Fibroblast of lung (primary cell): ENCODE results near the gene SLC16A1. TPM values are rescaled to one million over a fixed set of nuclear protein-coding genes. Genes with fewer than 3 reads are reported as not detected.

Source experiments
- DNase-seq, 2 donors: peaks; one replicate each; pipeline versions ENCODE4 v3.0.0 to v3.0.0-alpha.2; 2010; ENCODE audit warnings: low read depth in 2 of 2
- H2AFZ ChIP-seq: 2 replicates; pipeline ENCODE4 v1.5.1; 2012; ENCODE audit warnings: low read length, control low read depth, inconsistent platforms
- H3K27ac ChIP-seq: 2 replicates; pipeline ENCODE4 v1.5.1; 2011; ENCODE audit warnings: low read length, control low read depth; ENCODE audit not compliant: insufficient read depth
- H3K27me3 ChIP-seq: 2 replicates; pipeline ENCODE4 v1.5.1; 2011; ENCODE audit warnings: mild to moderate bottlenecking, low read length; ENCODE audit not compliant: control insufficient read depth, insufficient read depth
- H3K36me3 ChIP-seq: 2 replicates; pipeline ENCODE4 v1.5.1; 2011; ENCODE audit warnings: low read length; ENCODE audit not compliant: control insufficient read depth, insufficient read depth
- H3K4me1 ChIP-seq: 2 replicates; pipeline ENCODE4 v1.5.1; 2011; ENCODE audit warnings: low read length; ENCODE audit not compliant: control insufficient read depth, insufficient read depth; ENCODE audit errors: extremely low read depth
- H3K4me2 ChIP-seq: 2 replicates; pipeline ENCODE4 v1.5.1; 2011; ENCODE audit warnings: low read length, control low read depth; ENCODE audit not compliant: insufficient read depth; ENCODE audit errors: extremely low read depth
- H3K4me3 ChIP-seq, 4 experiments: fragments of 200-600 bp in 1 of 4; sonication (generic) in 1 of 4; replicated peaks in 1 of 4; 2 replicates each; pipeline ENCODE4 v1.5.1; 2011 to 2016; ENCODE audit warnings: low read length in 4 of 4, low read depth in 3 of 4, mild to moderate bottlenecking in 3 of 4, control low read depth in 2 of 4, inconsistent platforms in 1 of 4, mixed read lengths in 1 of 4; ENCODE audit not compliant: insufficient read depth in 1 of 4; ENCODE audit errors: control extremely low read depth in 1 of 4
- H3K79me2 ChIP-seq: 2 replicates; pipeline ENCODE4 v1.5.1; 2012; ENCODE audit warnings: mild to moderate bottlenecking, low read length, inconsistent platforms; ENCODE audit not compliant: control insufficient read depth, insufficient read depth
- H3K9ac ChIP-seq: 2 replicates; pipeline ENCODE4 v1.5.1; 2011; ENCODE audit warnings: mild to moderate bottlenecking, low read length, control low read depth; ENCODE audit not compliant: insufficient read depth
- H3K9me3 ChIP-seq: 2 replicates; pipeline ENCODE4 v1.5.1; 2012; ENCODE audit warnings: low read depth, low read length; ENCODE audit not compliant: control insufficient read depth, insufficient read depth
- H4K20me1 ChIP-seq: 2 replicates; pipeline ENCODE4 v1.5.1; 2011; ENCODE audit warnings: low read length; ENCODE audit not compliant: control insufficient read depth, insufficient read depth; ENCODE audit errors: extremely low read depth
- EZH2 ChIP-seq: IDR thresholded peaks from 2 replicates; pipeline ENCODE4 v1.5.1; 2012; ENCODE audit warnings: low read length, control low read depth, mild to moderate bottlenecking; ENCODE audit errors: missing control alignments
- polyA plus RNA-seq, 2 donors: library from polyadenylated mRNA; depleted of rRNA in 1 of 2; stranded (reverse) in 1 of 2; unstranded in 1 of 2; fragments of >200 nt; gene quantifications; 2 replicates each; pipeline ENCODE4 v1.2.1, GENCODE V29; 2011 to 2012; ENCODE audit warnings: missing spikeins in 1 of 2
- total RNA-seq: library from RNA; depleted of rRNA; stranded (reverse); fragments of >200 nt; gene quantifications from 2 replicates; pipeline ENCODE4 v1.2.1, GENCODE V29; 2014
- TF ChIP-seq, protein P1 (sequence below), 2 donors: IDR thresholded peaks in 1 of 2; conservative IDR thresholded peaks in 1 of 2; 1 replicate in 1 of 2; 2 replicates in 1 of 2; pipeline ENCODE4 v1.5.1; 2011 to 2012; ENCODE audit warnings: low read length in 2 of 2, control low read depth in 1 of 2, inconsistent platforms in 1 of 2, low read depth in 1 of 2, mild to moderate bottlenecking in 1 of 2

The SLC16A1 gene
- total and polyA plus RNA-seq, 2 donors (not counting 1 experiment from before 2014, with no cell fraction given) = 51.3 to 59.1 TPM

DNA sequence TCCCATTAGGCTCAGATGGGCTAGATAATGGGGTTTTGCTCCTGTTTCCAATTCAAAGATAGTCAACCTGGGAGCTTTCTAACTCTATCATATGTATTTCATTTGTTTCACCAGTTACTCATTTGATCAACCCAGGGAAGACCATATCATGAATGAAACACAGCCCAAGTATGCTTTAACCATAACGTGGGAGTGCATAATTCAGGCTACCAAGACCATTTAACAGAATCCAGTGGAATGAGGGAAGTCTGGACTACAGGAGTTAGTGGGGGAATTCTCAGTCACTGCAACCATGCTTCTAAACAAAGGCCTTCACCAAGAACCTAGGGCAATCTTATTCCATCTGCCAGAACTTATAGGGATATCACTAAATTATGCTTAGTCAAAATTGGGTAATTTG lies 15.0 kb upstream of the SLC16A1 start:
- TF ChIP-seq, protein P1, sequence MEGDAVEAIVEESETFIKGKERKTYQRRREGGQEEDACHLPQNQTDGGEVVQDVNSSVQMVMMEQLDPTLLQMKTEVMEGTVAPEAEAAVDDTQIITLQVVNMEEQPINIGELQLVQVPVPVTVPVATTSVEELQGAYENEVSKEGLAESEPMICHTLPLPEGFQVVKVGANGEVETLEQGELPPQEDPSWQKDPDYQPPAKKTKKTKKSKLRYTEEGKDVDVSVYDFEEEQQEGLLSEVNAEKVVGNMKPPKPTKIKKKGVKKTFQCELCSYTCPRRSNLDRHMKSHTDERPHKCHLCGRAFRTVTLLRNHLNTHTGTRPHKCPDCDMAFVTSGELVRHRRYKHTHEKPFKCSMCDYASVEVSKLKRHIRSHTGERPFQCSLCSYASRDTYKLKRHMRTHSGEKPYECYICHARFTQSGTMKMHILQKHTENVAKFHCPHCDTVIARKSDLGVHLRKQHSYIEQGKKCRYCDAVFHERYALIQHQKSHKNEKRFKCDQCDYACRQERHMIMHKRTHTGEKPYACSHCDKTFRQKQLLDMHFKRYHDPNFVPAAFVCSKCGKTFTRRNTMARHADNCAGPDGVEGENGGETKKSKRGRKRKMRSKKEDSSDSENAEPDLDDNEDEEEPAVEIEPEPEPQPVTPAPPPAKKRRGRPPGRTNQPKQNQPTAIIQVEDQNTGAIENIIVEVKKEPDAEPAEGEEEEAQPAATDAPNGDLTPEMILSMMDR (conservative IDR thresholded peaks at IDR 0.05 in 1 of 2, IDR thresholded peaks at IDR 0.05 in 1 of 2; ENCODE audit: low read depth in 1 of 2, low read length in 2 of 2) = no peak
- TF ChIP-seq EZH2 = no peak
- Histone ChIP-seq H3K4me3 (no peak overlapping the region), H3K36me3 (peaks cover 6% of the 10 kb centered on the region), H3K27me3 (no peaks in the 10 kb centered on the region), H3K4me2 (no peak overlapping the region), H3K9ac (no peak overlapping the region), H3K27ac (no peak overlapping the region), H4K20me1 (no peaks in the 10 kb centered on the region), H3K9me3 (no peaks in the 10 kb centered on the region), H3K79me2 (no peaks in the 10 kb centered on the region), H2AFZ (no peak overlapping the region), H3K4me1 (no peaks in the 10 kb centered on the region)
- DNase-seq = peak in 1 of 2 donors; percentile 76

DNA sequence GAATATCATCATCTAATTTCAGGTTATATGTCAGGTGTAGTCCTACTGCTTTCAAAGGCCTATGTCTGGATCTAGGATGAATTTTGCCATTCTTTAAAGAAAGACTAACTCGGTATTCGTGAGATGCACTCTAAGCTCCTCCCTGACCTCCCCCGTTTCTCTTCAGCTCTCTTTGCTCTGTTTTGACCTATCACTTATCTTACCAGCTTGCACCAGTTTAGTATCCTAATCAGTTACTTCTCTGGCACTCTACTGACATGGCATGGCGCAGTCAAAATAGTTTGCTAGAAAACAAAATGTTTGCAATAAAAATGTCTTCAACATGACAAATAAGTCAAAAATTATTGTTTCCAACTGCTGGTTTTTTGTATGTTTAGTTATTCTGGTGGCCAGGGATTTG lies 8.4 kb upstream of the SLC16A1 start:
- no peaks in the 10 kb centered on the region for H3K4me1 ChIP-seq
- H3K9ac ChIP-seq = no peak overlapping the region
- H3K4me2 ChIP-seq = no peak overlapping the region
- H2AFZ ChIP-seq = no peak overlapping the region
- H3K27ac ChIP-seq = no peak overlapping the region
- no peaks in the 10 kb centered on the region for H4K20me1 ChIP-seq
- no peaks in the 10 kb centered on the region for H3K27me3 ChIP-seq
- no peak for TF ChIP-seq EZH2
- TF ChIP-seq, protein P1 (conservative IDR thresholded peaks at IDR 0.05 in 1 of 2, IDR thresholded peaks at IDR 0.05 in 1 of 2; ENCODE audit: low read depth in 1 of 2, low read length in 2 of 2) = no peak
- no peaks in the 10 kb centered on the region for H3K9me3 ChIP-seq
- H3K79me2 ChIP-seq = peaks cover 8% of the 10 kb centered on the region
- DNase-seq = no peak
- peaks cover 6% of the 10 kb centered on the region for H3K36me3 ChIP-seq
- no peak overlapping the region for H3K4me3 ChIP-seq

DNA sequence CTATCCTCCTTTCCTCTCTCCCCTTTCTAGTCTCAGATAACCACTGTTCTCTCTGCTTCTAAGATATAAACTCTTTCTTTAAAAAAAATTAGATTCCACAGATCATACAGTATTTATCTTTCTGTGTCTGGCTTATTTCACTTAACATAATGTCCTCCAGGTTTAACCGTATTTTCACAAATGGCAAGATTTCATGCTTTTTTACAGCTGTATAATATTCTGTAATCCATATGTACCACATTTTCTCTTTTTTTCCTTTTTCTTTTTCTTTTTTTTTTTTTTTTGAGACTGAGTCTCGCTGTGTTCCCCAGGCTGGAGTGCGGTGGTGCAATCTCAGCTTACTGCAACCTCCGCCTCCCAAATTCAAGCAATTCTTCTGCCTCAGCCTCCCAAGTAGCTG lies 5.1 kb upstream of the SLC16A1 start:
- TF ChIP-seq EZH2 = no peak
- Histone ChIP-seq H3K9me3 (no peaks in the 10 kb centered on the region), H3K79me2 (peaks cover 35% of the 10 kb centered on the region), H3K4me1 (peaks cover 5% of the 10 kb centered on the region), H4K20me1 (no peaks in the 10 kb centered on the region), H2AFZ (no peak overlapping the region), H3K9ac (no peak overlapping the region), H3K27me3 (no peaks in the 10 kb centered on the region), H3K27ac (no peak overlapping the region), H3K4me2 (no peak overlapping the region), H3K36me3 (no peaks in the 10 kb centered on the region), H3K4me3 (no peak overlapping the region)
- no peak for DNase-seq
